IMR-90 (cell line): ENCODE data around the gene CORO1A. TPM values are rescaled to one million over a fixed set of nuclear protein-coding genes. Genes with fewer than 3 reads are reported as not detected.
"Not testable (repeated sequence)": the region's sequence is repeated elsewhere in the genome, so short reads cannot be mapped to it uniquely, and the experiment has no call there.

Source experiments
- ATAC-seq: fragments of 200-7000 bp; cut with Tn5 transposase; 2 replicates; pipeline ENCODE4 v1.9.1; 2020; ENCODE audit warnings: low read depth, mild to moderate bottlenecking, moderate library complexity
- BruUV-seq: library from RNA; stranded (reverse); fragments of 400-500 nt; replicated peaks from 2 replicates; lab custom pipeline; 2021; lab: Mats Ljungman, UMichigan
- CTCF ChIA-PET: fragments of 300-600 bp; formaldehyde crosslinking; extraction: SDS; loops from one replicate; lab custom pipeline; 2021; ENCODE audit warnings: antibody characterized with exemption; lab: Yijun Ruan, JAX
- POLR2A ChIA-PET: fragments of 300-600 bp; sonication (Branson Sonifier 250); formaldehyde crosslinking; loops from one replicate; lab custom pipeline; 2022; ENCODE audit warnings: antibody characterized with exemption; ENCODE audit not compliant: unreplicated experiment; lab: Charles Lee
- DNase-seq: peaks from one replicate; pipeline ENCODE4 v3.0.0; 2013
- H2AFZ ChIP-seq: replicated peaks from 2 replicates; pipeline ENCODE3; 2013; ENCODE audit warnings: low read length, mild to moderate bottlenecking; ENCODE audit not compliant: poor library complexity
- H2AK5ac ChIP-seq: 2 replicates; pipeline ENCODE4 v1.6.1; 2013; ENCODE audit warnings: low read depth, low read length, inconsistent platforms
- H2AK9ac ChIP-seq: replicated peaks from 2 replicates; pipeline ENCODE3; 2013; ENCODE audit warnings: mild to moderate bottlenecking, low read depth, low read length, moderate library complexity; ENCODE audit not compliant: poor library complexity
- H2BK120ac ChIP-seq: 2 replicates; pipeline ENCODE4 v1.6.1; 2013; ENCODE audit warnings: low read depth, low read length, inconsistent platforms
- H2BK15ac ChIP-seq: 3 replicates; pipeline ENCODE4 v1.6.1; 2013; ENCODE audit warnings: low read depth, low read length, inconsistent platforms
- H2BK20ac ChIP-seq: 2 replicates; pipeline ENCODE4 v1.6.1; 2013; ENCODE audit warnings: low read depth, mild to moderate bottlenecking, inconsistent platforms, low read length, moderate library complexity
- H2BK5ac ChIP-seq: 2 replicates; pipeline ENCODE4 v1.6.1; 2013; ENCODE audit warnings: mild to moderate bottlenecking, low read depth, low read length, inconsistent platforms; ENCODE audit not compliant: poor library complexity, severe bottlenecking
- H3K14ac ChIP-seq: replicated peaks from 2 replicates; pipeline ENCODE4 v1.6.1; 2013; ENCODE audit warnings: low read depth, low read length, inconsistent platforms
- H3K18ac ChIP-seq: 2 replicates; pipeline ENCODE4 v1.6.1; 2013; ENCODE audit warnings: low read depth, low read length, control low read depth
- H3K23ac ChIP-seq: 2 replicates; pipeline ENCODE4 v1.6.1; 2013; ENCODE audit warnings: low read depth, low read length, inconsistent platforms
- H3K27ac ChIP-seq: 2 replicates; pipeline ENCODE4 v1.5.1; 2013; ENCODE audit warnings: mild to moderate bottlenecking, control low read depth, low read length; ENCODE audit not compliant: insufficient read depth
- H3K27me3 ChIP-seq: 2 replicates; pipeline ENCODE4 v1.6.1; 2013; ENCODE audit warnings: low read length; ENCODE audit not compliant: control insufficient read depth, insufficient read depth
- H3K36me3 ChIP-seq: 2 replicates; pipeline ENCODE4 v1.6.1; 2013; ENCODE audit warnings: low read length, mixed read lengths; ENCODE audit not compliant: control insufficient read depth, insufficient read depth
- H3K4ac ChIP-seq: 2 replicates; pipeline ENCODE4 v1.6.1; 2013; ENCODE audit warnings: low read depth, low read length, inconsistent platforms
- H3K4me1 ChIP-seq: 2 replicates; pipeline ENCODE4 v1.6.1; 2013; ENCODE audit warnings: low read length, mixed read lengths; ENCODE audit not compliant: control insufficient read depth, insufficient read depth
- H3K4me2 ChIP-seq: 2 replicates; pipeline ENCODE4 v1.6.1; 2013; ENCODE audit warnings: low read depth, mild to moderate bottlenecking, control low read depth, low read length, moderate library complexity
- H3K4me3 ChIP-seq: 2 replicates; pipeline ENCODE4 v1.5.1; 2013; ENCODE audit warnings: low read depth, mild to moderate bottlenecking, control low read depth, low read length, moderate library complexity; ENCODE audit not compliant: insufficient read depth
- H3K56ac ChIP-seq: 2 replicates; pipeline ENCODE4 v1.6.1; 2013; ENCODE audit warnings: low read length, inconsistent platforms; ENCODE audit not compliant: insufficient read depth; ENCODE audit errors: extremely low read depth
- H3K79me1 ChIP-seq, 2 experiments: 2 replicates each; pipeline ENCODE4 v1.6.1; 2013; ENCODE audit warnings: low read length in 2 of 2, inconsistent platforms in 1 of 2, low read depth in 1 of 2
- H3K9ac ChIP-seq: 2 replicates; pipeline ENCODE4 v1.6.1; 2013; ENCODE audit warnings: low read depth, low read length, control low read depth
- H3K9me1 ChIP-seq: 2 replicates; pipeline ENCODE4 v1.6.1; 2013; ENCODE audit warnings: low read length, inconsistent platforms; ENCODE audit not compliant: insufficient read depth
- H3K9me3 ChIP-seq: 2 replicates; pipeline ENCODE4 v1.6.1; 2013; ENCODE audit warnings: low read length; ENCODE audit not compliant: control insufficient read depth, insufficient read depth
- H4K20me1 ChIP-seq: 2 replicates; pipeline ENCODE4 v1.6.1; 2013; ENCODE audit warnings: low read length, inconsistent platforms; ENCODE audit not compliant: insufficient read depth
- H4K5ac ChIP-seq: 2 replicates; pipeline ENCODE4 v1.6.1; 2013; ENCODE audit warnings: mild to moderate bottlenecking, low read depth, low read length, control low read depth
- H4K8ac ChIP-seq, 2 experiments: 2 replicates each; pipeline ENCODE4 v1.6.1; 2013; ENCODE audit warnings: low read depth in 2 of 2, low read length in 2 of 2, control low read depth in 1 of 2, inconsistent platforms in 1 of 2
- H4K91ac ChIP-seq: 2 replicates; pipeline ENCODE4 v1.6.1; 2013; ENCODE audit warnings: low read depth, low read length, inconsistent platforms; ENCODE audit not compliant: insufficient read depth
- WGBS, 2 experiments: methylation state at CpG; one replicate each; pipeline versions ENCODE4 v1.1.5 to v1.1.7; 2013; ENCODE audit warnings: missing lambda C conversion rate in 2 of 2; ENCODE audit not compliant: insufficient read length in 1 of 2; ENCODE audit errors: extremely low coverage in 2 of 2; 5-methylcytosine and 5-hydroxymethylcytosine counted together
- dilution Hi-C: fragments of 300-500 bp; cut with HindIII; formaldehyde crosslinking; loops from one replicate; pipeline ENCODE4 v1.14.3; 2018; ENCODE audit warnings: low sequenced_read_pairs; ENCODE audit not compliant: unreplicated experiment
- in situ Hi-C: fragments of 300-500 bp; cut with MboI; formaldehyde crosslinking; loops from 3 replicates; pipeline ENCODE4 v1.14.3; 2019; ENCODE audit warnings: low sequenced_read_pairs, inconsistent platforms, mixed read lengths
- intact Hi-C: fragments of 100-400 bp; cut with micrococcal nuclease; formaldehyde crosslinking; loops from 2 replicates; pipeline ENCODE4 v1.10.0; 2022
- polyA plus RNA-seq, 3 experiments: library from polyadenylated mRNA; depleted of rRNA; stranded (reverse); fragments of >200 nt; gene quantifications; 2 replicates each; pipeline ENCODE4 v1.2.3, GENCODE V29; 2012; ENCODE audit warnings: low replicate concordance in 1 of 3
- total RNA-seq: library from RNA; depleted of rRNA; stranded (reverse); fragments of >200 nt; gene quantifications from 2 replicates; pipeline ENCODE4 v1.2.3, GENCODE V29; 2012

CORO1A gene
- total and polyA plus RNA-seq, 2 of the 4 experiments (the other 2 are of a cell fraction): 7.2 to 13.2 TPM

GRCh38 chr16:30209032-30209431, 25.6 kb downstream of the CORO1A start:
- ATAC-seq, H2BK20ac ChIP-seq, H2AK5ac ChIP-seq, H3K23ac ChIP-seq, H3K4me2 ChIP-seq, H3K4ac ChIP-seq, H3K27ac ChIP-seq, H3K14ac ChIP-seq, H3K27me3 ChIP-seq, H4K91ac ChIP-seq, CTCF ChIA-PET, H2BK5ac ChIP-seq, intact Hi-C loops, H2AFZ ChIP-seq, POLR2A ChIA-PET, H2BK120ac ChIP-seq, H2AK9ac ChIP-seq, H3K4me1 ChIP-seq, H3K9me3 ChIP-seq, H3K56ac ChIP-seq, BruUV-seq, H3K9me1 ChIP-seq, in situ Hi-C loops, H3K36me3 ChIP-seq, dilution Hi-C loops, H4K8ac ChIP-seq, DNase-seq, H3K18ac ChIP-seq, H3K9ac ChIP-seq, H4K5ac ChIP-seq, H3K79me1 ChIP-seq, H2BK15ac ChIP-seq, H4K20me1 ChIP-seq, H3K4me3 ChIP-seq: not testable (repeated sequence)
- no CpG with 5 or more reads among the region's 6 CpGs for WGBS, 2 experiments

DNA sequence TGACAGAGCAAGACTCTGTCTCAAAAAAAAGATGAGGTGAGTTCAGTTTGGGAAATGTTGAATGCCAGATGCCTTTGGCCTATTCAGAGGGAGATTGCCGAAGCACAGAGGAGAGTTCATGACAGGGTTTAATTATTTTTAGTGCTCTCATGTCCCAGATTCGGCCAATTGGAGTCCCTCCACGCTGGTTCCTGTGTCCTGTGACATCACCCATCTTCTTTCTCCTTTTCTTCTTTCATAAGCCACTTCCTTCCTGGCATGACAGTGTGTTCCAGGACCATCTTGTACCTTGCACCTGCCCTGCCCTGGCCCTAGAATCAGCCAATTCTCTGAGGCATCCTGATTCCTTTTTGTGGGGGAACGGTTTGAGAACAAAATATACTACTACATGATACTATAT, 28.0 kb downstream of the CORO1A start:
- H3K79me1 ChIP-seq, H4K5ac ChIP-seq, H3K9ac ChIP-seq, H3K4me1 ChIP-seq, H2AK9ac ChIP-seq, POLR2A ChIA-PET, H3K9me1 ChIP-seq, dilution Hi-C loops, BruUV-seq, H2AFZ ChIP-seq, ATAC-seq, H4K20me1 ChIP-seq, H3K56ac ChIP-seq, H2BK5ac ChIP-seq, H4K91ac ChIP-seq, H3K14ac ChIP-seq, H2BK120ac ChIP-seq, H3K9me3 ChIP-seq, H2AK5ac ChIP-seq, DNase-seq, H3K23ac ChIP-seq, H2BK20ac ChIP-seq, H3K27me3 ChIP-seq, H3K4ac ChIP-seq, CTCF ChIA-PET, H2BK15ac ChIP-seq, H3K4me3 ChIP-seq, H3K36me3 ChIP-seq, H3K27ac ChIP-seq, intact Hi-C loops, H4K8ac ChIP-seq, in situ Hi-C loops, H3K18ac ChIP-seq, H3K4me2 ChIP-seq: not testable (repeated sequence)
- no CpG with 5 or more reads among the region's 4 CpGs for whole genome bisulfite sequencing, 2 experiments
